ENCODE data around the gene UPK3BL1. TPM values are rescaled to one million over a fixed set of nuclear protein-coding genes. Genes with fewer than 3 reads are reported as not detected.
A peak's percentile ranks its signal among the peaks of the same experiment; 100 is the strongest.
"Not testable (repeated sequence)": the region's sequence is repeated elsewhere in the genome, so short reads cannot be mapped to it uniquely, and the experiment has no call there.

UPK3BL1 gene
- total RNA-seq, 5 donors from 2014 or later (not counting 1 experiment from before 2014, with no cell fraction given): 39.0 to 128 (median 47.3) TPM

DNA sequence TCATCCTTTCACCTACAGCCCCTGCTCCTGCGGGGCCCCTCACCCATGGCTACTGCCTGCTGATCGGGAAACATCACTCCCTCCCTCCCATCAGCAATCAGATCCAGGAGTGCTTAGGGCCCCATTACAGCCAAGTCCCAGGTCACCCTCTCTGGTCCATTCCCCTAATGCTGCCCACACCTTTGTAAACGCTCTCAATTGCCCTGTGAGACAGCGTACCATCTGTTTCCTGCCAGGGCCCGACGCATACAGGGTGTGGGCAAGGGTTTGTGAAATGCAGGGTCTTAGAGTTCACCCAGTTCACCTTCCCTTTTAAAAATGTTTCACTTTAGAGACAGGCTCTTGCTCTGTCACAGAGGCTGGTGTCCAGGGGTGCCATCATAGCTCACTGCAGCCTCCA is 8.3 kb downstream of the UPK3BL1 start:
- H3K4me1 ChIP-seq (ENCODE audit: control insufficient read depth in 1 of 2, extremely low read depth in 1 of 2, insufficient read depth in 2 of 2, low read length in 2 of 2): not testable (repeated sequence)

DNA sequence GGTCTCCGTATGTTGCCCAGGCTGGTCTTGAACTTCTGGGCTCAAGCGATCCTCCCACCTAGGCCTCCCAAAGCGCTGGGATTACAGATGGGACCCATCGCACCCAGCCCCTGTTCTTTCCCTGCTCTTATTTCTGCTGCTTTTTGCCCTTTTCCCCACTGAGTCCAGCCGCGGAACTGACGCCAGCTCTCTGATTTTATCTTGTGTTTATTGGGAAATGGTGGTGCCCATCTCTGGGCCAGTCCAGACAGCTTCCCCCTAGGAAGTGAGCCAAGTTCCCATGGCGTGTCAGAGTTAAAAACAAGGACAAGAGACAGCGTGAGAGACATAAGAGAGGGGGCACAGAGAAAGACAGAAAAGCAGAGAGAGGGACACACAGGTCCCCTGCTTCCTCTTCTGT is 12.0 kb downstream of the UPK3BL1 start:
- CTCF ChIA-PET; H3K4me1 Mint-ChIP-seq; POLR2A ChIA-PET; H3K27me3 Mint-ChIP-seq; H3K27ac ChIP-seq (ENCODE audit: low read length); H3K9me3 ChIP-seq; H3K4me1 ChIP-seq (ENCODE audit: control insufficient read depth in 1 of 2, extremely low read depth in 1 of 2, insufficient read depth in 2 of 2, low read length in 2 of 2); H3K36me3 Mint-ChIP-seq; H3K4me3 ChIP-seq (ENCODE audit: control insufficient read depth in 1 of 2, extremely low read depth in 1 of 2, low read length in 1 of 2); ATAC-seq (replicated peaks in 1 of 4); H3K9me3 Mint-ChIP-seq; H3K27ac Mint-ChIP-seq; H3K4me3 Mint-ChIP-seq; H3K27me3 ChIP-seq (replicated peaks in 1 of 2; ENCODE audit: control insufficient read depth in 2 of 2, extremely low read depth in 1 of 2, insufficient read depth in 2 of 2, low read length in 1 of 2); DNase-seq; H3K36me3 ChIP-seq (ENCODE audit: control insufficient read depth in 2 of 2, extremely low read depth in 1 of 2, insufficient read depth in 1 of 2, low read length in 1 of 2): not testable (repeated sequence)
- no CpG with 5 or more reads among the region's 9 CpGs for WGBS (ENCODE audit: insufficient coverage)

More for the DNA sequence above, 8.3 kb downstream of the UPK3BL1 start:
- H3K4me3 Mint-ChIP-seq; H3K36me3 Mint-ChIP-seq; H3K4me1 Mint-ChIP-seq; H3K9me3 ChIP-seq; H3K27ac Mint-ChIP-seq; POLR2A ChIA-PET; H3K4me3 ChIP-seq (ENCODE audit: control insufficient read depth in 1 of 2, extremely low read depth in 1 of 2, low read length in 1 of 2); CTCF ChIA-PET; H3K27me3 Mint-ChIP-seq; ATAC-seq (replicated peaks in 1 of 4); H3K9me3 Mint-ChIP-seq; H3K27ac ChIP-seq (ENCODE audit: low read length); H3K27me3 ChIP-seq (replicated peaks in 1 of 2; ENCODE audit: control insufficient read depth in 2 of 2, extremely low read depth in 1 of 2, insufficient read depth in 2 of 2, low read length in 1 of 2); H3K36me3 ChIP-seq (ENCODE audit: control insufficient read depth in 2 of 2, extremely low read depth in 1 of 2, insufficient read depth in 1 of 2, low read length in 1 of 2); DNase-seq: not testable (repeated sequence)
- WGBS (ENCODE audit: insufficient coverage): no CpG with 5 or more reads among the region's 6 CpGs

DNA sequence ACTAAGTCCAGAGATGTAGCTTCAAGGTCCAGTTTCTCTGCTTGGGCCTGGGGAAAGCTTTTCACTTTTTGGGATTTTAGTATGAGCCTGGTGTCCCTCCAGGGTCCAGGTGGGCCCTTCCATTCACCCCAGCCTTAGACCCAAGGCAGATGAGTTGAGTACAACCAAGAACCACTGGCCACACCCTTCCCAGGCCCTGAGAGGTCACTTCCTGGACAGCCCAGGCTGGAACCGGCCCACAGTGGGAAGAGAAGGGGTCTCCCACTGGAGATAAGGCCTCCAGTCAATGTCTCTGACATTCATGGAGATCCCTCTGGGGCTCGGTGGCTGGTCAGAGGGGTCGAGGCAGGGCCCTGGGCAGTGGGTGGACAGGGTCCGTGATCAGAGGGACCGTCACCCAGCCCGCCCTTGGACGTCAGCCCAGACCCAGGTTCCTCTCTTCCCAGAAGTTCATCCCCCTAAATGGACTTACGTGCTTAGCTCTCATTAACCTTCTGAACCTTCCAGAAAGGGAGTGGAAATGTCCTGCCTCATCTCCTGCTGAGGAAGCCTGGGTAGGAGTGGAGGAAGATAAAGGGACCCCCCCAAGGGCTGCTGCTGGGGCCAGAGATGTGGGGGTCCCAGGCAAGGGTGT is 15.2 kb downstream of the UPK3BL1 start:
- WGBS (ENCODE audit: insufficient coverage): no CpG with 5 or more reads among the region's 8 CpGs
- H3K9me3 ChIP-seq; H3K36me3 ChIP-seq (ENCODE audit: control insufficient read depth in 2 of 2, extremely low read depth in 1 of 2, insufficient read depth in 1 of 2, low read length in 1 of 2); DNase-seq; ATAC-seq (replicated peaks in 1 of 4); CTCF ChIA-PET; H3K4me1 ChIP-seq (ENCODE audit: control insufficient read depth in 1 of 2, extremely low read depth in 1 of 2, insufficient read depth in 2 of 2, low read length in 2 of 2); H3K27me3 ChIP-seq (replicated peaks in 1 of 2; ENCODE audit: control insufficient read depth in 2 of 2, extremely low read depth in 1 of 2, insufficient read depth in 2 of 2, low read length in 1 of 2); H3K36me3 Mint-ChIP-seq; H3K4me3 ChIP-seq (ENCODE audit: control insufficient read depth in 1 of 2, extremely low read depth in 1 of 2, low read length in 1 of 2); H3K9me3 Mint-ChIP-seq; H3K27ac Mint-ChIP-seq; H3K27me3 Mint-ChIP-seq; H3K4me1 Mint-ChIP-seq; H3K4me3 Mint-ChIP-seq; POLR2A ChIA-PET; H3K27ac ChIP-seq (ENCODE audit: low read length): not testable (repeated sequence)

DNA sequence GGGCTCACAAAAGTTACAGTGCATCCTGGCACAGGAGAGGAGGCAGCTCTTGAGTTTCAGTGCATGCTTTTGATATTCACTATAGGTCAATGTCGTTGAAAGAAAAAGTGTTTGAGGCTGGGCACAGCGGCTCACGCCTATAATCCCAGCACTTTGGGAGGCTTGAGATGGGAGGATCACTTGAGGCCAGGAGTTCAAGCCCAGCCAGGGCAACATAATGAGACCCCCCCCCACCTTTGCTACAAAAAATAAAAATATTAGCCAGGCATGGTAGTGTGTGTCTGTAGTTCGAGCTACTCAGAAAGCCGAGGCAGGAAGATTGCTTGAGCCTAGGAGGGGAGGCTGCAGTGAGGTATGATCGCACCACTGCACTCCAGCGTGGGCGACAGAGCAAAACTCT is 24.5 kb downstream of the UPK3BL1 start:
- H3K36me3 Mint-ChIP-seq; ATAC-seq (replicated peaks in 1 of 4); H3K4me3 ChIP-seq (ENCODE audit: control insufficient read depth in 1 of 2, extremely low read depth in 1 of 2, low read length in 1 of 2); POLR2A ChIA-PET; H3K27ac Mint-ChIP-seq; H3K9me3 ChIP-seq; H3K27me3 Mint-ChIP-seq; H3K27me3 ChIP-seq (replicated peaks in 1 of 2; ENCODE audit: control insufficient read depth in 2 of 2, extremely low read depth in 1 of 2, insufficient read depth in 2 of 2, low read length in 1 of 2); H3K4me1 ChIP-seq (ENCODE audit: control insufficient read depth in 1 of 2, extremely low read depth in 1 of 2, insufficient read depth in 2 of 2, low read length in 2 of 2); H3K36me3 ChIP-seq (ENCODE audit: control insufficient read depth in 2 of 2, extremely low read depth in 1 of 2, insufficient read depth in 1 of 2, low read length in 1 of 2); DNase-seq; H3K4me3 Mint-ChIP-seq; H3K9me3 Mint-ChIP-seq; CTCF ChIA-PET; H3K4me1 Mint-ChIP-seq; H3K27ac ChIP-seq (ENCODE audit: low read length): not testable (repeated sequence)
- WGBS (ENCODE audit: insufficient coverage): no CpG with 5 or more reads among the region's 8 CpGs

DNA sequence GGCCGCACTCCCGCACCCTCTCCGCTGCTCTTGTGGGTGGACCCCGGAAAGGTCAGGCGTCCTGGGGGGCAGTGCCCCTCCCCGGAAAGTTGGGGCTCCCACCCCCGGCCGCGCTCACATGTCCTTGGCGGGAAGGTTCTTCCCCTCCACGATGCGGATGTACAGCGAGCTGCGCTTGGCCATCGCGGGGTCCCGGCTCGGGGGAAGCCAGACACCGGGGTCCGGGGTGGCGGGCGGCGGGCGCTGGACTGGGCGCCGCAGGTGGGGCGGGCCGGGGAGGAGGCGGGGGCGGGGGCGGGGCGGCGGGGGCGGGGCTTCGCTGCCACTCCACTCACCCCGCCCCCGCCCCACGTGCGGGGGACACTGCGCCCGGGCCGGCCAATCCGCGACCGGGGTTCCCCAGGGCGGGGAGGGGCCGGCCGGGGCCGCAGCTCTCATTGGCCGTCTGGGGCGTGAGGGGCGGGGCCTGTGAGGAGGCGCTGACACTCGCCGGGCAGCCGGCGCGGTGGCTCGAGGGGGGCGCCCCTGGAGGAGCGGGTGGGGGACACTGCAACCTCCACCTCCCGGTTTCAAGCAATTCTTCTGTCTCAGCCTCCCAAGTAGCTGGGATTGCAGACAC is 26.0 kb downstream of the UPK3BL1 start, which contains the start of gene RASA4:
TSS of gene RASA4 (minus strand) at position 250 of the 619 bp plus-strand sequence. CDS start at position 183, 67 bp downstream.
- WGBS (ENCODE audit: insufficient coverage): 0% methylated on average over 12 of the region's 62 CpGs
- H3K9me3 Mint-ChIP-seq; CTCF ChIA-PET; H3K27me3 Mint-ChIP-seq; H3K4me1 ChIP-seq (ENCODE audit: control insufficient read depth in 1 of 2, extremely low read depth in 1 of 2, insufficient read depth in 2 of 2, low read length in 2 of 2); H3K9me3 ChIP-seq; H3K27ac Mint-ChIP-seq; H3K27ac ChIP-seq (ENCODE audit: low read length); POLR2A ChIA-PET; H3K36me3 Mint-ChIP-seq; H3K4me1 Mint-ChIP-seq; H3K27me3 ChIP-seq (replicated peaks in 1 of 2; ENCODE audit: control insufficient read depth in 2 of 2, extremely low read depth in 1 of 2, insufficient read depth in 2 of 2, low read length in 1 of 2); H3K36me3 ChIP-seq (ENCODE audit: control insufficient read depth in 2 of 2, extremely low read depth in 1 of 2, insufficient read depth in 1 of 2, low read length in 1 of 2): not testable (repeated sequence)
- peak in 19 of 35 experiments; percentile 4 to 52 (median 27) for DNase-seq
- H3K4me3 Mint-ChIP-seq: peak within 1 kb of the TSS; percentile 17 to 60 (median 55)
- ATAC-seq (replicated peaks in 1 of 4): peak; percentile 98 to 99 (median 99)
- H3K4me3 ChIP-seq (ENCODE audit: control insufficient read depth in 1 of 2, extremely low read depth in 1 of 2, low read length in 1 of 2): peak within 1 kb of the TSS in 1 of 2 donors; percentile 32

DNA sequence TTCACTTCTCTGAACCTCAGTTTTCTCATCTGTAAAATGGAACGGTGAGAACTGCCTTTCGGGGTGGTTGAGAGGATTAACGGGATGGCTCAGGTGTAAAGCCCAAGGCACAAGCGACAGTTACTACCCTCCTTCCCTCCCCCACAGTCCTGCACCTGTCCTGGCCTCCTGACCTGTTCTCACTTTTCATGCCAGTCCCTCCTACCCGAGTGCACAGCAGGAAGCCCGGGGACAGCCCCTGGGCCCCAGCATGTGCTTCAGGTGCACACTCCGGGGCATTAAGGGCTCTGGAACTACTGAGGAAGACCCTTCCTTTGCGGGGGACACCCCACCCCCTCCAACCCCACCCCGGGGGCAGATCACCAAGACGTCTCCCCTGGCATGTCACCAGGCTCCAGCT is 26.7 kb downstream of the UPK3BL1 start:
- POLR2A ChIA-PET; ATAC-seq (replicated peaks in 1 of 4); H3K36me3 ChIP-seq (ENCODE audit: control insufficient read depth in 2 of 2, extremely low read depth in 1 of 2, insufficient read depth in 1 of 2, low read length in 1 of 2); H3K4me3 ChIP-seq (ENCODE audit: control insufficient read depth in 1 of 2, extremely low read depth in 1 of 2, low read length in 1 of 2); H3K4me3 Mint-ChIP-seq; H3K4me1 ChIP-seq (ENCODE audit: control insufficient read depth in 1 of 2, extremely low read depth in 1 of 2, insufficient read depth in 2 of 2, low read length in 2 of 2); H3K27me3 ChIP-seq (replicated peaks in 1 of 2; ENCODE audit: control insufficient read depth in 2 of 2, extremely low read depth in 1 of 2, insufficient read depth in 2 of 2, low read length in 1 of 2); H3K27me3 Mint-ChIP-seq; H3K9me3 Mint-ChIP-seq; H3K9me3 ChIP-seq; H3K36me3 Mint-ChIP-seq; H3K27ac ChIP-seq (ENCODE audit: low read length); H3K4me1 Mint-ChIP-seq; CTCF ChIA-PET; H3K27ac Mint-ChIP-seq; DNase-seq: not testable (repeated sequence)
- no CpG with 5 or more reads among the region's 10 CpGs for WGBS (ENCODE audit: insufficient coverage)

DNA sequence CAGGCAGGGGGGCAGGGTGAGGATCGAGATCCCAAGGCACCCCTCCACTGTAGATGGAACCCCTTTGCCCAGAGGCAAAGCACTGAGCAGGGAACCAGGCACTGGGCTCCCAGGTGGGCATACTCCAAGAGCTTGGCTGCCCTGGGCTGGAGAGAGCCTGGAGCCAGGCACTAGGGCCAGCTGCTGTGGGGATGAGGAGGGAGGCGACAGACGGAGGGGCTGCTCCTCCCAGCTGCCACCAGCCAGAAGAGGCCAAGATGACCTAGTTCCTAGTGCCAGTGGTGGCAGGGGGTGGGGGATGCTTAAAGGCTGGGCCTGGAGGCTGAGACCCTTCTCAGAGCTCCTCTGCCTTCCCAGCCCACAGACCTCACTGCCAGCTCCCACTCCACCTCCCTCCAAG is 27.7 kb downstream of the UPK3BL1 start:
- H3K4me1 ChIP-seq (ENCODE audit: control insufficient read depth in 1 of 2, extremely low read depth in 1 of 2, insufficient read depth in 2 of 2, low read length in 2 of 2); POLR2A ChIA-PET; H3K4me3 ChIP-seq (ENCODE audit: control insufficient read depth in 1 of 2, extremely low read depth in 1 of 2, low read length in 1 of 2); H3K4me1 Mint-ChIP-seq; H3K27me3 ChIP-seq (replicated peaks in 1 of 2; ENCODE audit: control insufficient read depth in 2 of 2, extremely low read depth in 1 of 2, insufficient read depth in 2 of 2, low read length in 1 of 2); CTCF ChIA-PET; H3K9me3 ChIP-seq; DNase-seq; H3K9me3 Mint-ChIP-seq; H3K27ac Mint-ChIP-seq; H3K27ac ChIP-seq (ENCODE audit: low read length); H3K36me3 ChIP-seq (ENCODE audit: control insufficient read depth in 2 of 2, extremely low read depth in 1 of 2, insufficient read depth in 1 of 2, low read length in 1 of 2); H3K27me3 Mint-ChIP-seq; ATAC-seq (replicated peaks in 1 of 4); H3K36me3 Mint-ChIP-seq; H3K4me3 Mint-ChIP-seq: not testable (repeated sequence)
- no CpG with 5 or more reads among the region's 3 CpGs for WGBS (ENCODE audit: insufficient coverage)
